Fibroblast of skin of right biceps (primary cell): ENCODE data around the gene LRRC8A.

ENCODE experiments used
- DNase-seq: peaks from one replicate; pipeline ENCODE4 v3.0.0-alpha.2; 2013

The LRRC8A gene

DNA sequence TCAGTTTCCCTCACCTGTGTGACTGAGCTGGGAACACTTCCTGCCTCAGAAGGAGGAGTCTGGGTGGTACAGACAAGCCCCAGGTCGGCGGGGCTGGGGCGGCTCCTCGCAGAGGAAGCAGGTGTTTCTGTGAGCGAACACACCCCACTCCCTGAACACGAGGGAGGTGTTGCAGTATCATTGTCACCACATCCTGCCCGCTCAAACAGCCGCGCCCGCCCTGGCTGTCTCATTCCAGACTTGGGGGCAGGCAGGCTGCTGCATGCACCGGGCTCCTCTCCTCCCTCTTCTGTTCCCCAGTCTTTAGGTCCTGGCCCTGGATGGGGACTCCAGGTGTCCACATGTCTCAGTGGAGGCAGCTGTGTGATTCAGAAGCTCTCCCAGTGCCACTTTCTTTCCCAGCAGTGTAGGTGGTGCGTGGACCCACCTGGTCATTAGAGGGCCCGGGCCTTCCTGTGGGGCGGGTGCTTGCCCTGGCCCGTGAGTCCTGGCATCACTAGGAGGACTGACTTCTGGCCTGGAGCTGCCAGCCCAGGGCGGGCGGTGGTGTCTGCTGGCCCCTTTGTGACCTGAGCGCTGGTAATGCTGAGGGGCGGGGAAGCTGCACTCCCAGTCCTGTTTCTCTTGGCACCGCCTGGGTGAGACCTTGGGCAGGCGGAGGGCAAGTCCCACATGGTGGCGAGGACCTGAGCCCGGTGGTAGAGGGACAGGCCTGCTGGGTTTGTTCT is 20.6 kb downstream of the LRRC8A start:
- DNase-seq: no peak

- no peak for DNase-seq
Observed at GRCh38 chr9:128903079-128903461, 21.1 kb downstream of the LRRC8A start.

GRCh38 chr9:128903871-128904620 is 22.1 kb downstream of the LRRC8A start:
- DNase-seq: peak; percentile 23

- no peak for DNase-seq
Observed at GRCh38 chr9:128905964-128906363, 24.0 kb downstream of the LRRC8A start.

DNA sequence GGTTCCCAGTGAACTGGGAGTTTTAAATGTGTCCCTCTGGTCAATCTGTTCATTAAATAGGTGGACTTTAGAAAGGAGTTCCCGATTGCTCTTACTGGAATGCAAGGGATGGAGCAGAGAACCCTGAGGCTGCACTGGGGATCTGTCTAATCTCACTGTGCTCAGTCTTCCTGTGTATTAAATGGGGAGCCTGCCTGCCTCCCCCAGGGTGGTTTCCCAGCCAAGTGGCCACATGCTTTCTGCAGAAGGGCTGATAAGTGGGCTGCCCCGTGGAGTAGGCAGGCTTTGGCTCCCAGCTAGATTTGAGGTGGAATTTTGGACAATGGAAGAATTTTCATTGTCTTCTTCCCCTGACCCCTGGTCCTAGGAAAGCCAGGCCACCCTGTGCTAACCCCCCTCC is 24.8 kb downstream of the LRRC8A start:
- DNase-seq: no peak

GRCh38 chr9:128908372-128908771 is 26.4 kb downstream of the LRRC8A start:
- no peak for DNase-seq

- no peak for DNase-seq
Observed at GRCh38 chr9:128909859-128910258, 27.9 kb downstream of the LRRC8A start.

- DNase-seq: no peak
Observed at GRCh38 chr9:128910906-128911305, 29.0 kb downstream of the LRRC8A start.

DNA sequence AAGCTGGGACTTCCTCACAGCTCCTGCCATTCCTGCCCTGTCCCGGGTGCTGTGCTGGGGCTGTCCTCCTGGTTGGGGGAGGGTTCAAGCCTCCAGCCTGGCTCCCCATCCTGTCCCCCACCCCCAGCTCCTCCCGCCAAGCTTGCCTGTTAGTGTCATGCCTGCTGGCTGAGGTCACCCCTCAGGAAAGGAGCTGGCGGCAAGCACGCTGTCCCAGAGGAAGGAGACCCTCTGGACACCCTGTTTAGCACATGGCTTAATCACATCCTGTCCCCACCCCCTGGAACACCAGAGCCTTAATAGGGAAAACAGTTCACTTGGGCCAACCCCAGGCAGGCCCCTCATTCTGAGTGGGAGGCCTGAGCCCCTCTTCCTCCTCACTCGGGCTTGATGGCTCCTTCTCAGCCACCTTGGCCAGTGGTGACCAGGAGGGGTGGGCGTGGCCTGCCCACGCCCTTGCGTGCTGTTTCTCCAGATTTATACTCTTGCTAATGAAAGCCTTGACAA is 29.6 kb downstream of the LRRC8A start:
- DNase-seq: peak; percentile 96

DNA sequence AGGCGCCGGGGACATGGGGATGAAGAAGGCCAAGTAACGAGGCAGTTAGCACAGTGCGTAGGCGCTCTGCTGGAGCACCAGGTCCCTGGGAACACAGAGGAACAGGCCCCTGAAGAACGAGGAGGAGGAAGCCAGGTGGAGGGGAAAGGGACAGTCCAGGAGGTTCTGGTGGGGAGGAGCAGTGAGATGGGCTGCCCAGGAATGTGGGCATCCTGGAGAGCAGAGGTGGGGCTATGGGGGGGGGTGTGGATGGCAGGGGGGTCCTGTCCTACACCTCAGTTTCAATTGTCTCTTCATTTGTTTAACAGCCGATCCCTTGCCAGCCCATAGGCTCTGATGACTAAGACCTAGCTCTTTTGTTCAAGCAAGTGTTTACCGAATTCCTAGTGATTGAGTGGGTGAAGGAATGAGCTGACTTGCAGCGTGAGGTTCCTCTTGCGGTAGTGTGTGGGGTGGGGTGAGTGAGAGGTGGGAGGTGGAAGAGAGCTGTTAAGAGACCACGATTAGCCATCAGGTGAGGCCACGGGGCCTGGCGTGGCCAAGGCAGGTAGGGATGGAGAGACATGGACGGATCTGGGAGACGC is 30.4 kb downstream of the LRRC8A start:
- peak; percentile 94 for DNase-seq

DNA sequence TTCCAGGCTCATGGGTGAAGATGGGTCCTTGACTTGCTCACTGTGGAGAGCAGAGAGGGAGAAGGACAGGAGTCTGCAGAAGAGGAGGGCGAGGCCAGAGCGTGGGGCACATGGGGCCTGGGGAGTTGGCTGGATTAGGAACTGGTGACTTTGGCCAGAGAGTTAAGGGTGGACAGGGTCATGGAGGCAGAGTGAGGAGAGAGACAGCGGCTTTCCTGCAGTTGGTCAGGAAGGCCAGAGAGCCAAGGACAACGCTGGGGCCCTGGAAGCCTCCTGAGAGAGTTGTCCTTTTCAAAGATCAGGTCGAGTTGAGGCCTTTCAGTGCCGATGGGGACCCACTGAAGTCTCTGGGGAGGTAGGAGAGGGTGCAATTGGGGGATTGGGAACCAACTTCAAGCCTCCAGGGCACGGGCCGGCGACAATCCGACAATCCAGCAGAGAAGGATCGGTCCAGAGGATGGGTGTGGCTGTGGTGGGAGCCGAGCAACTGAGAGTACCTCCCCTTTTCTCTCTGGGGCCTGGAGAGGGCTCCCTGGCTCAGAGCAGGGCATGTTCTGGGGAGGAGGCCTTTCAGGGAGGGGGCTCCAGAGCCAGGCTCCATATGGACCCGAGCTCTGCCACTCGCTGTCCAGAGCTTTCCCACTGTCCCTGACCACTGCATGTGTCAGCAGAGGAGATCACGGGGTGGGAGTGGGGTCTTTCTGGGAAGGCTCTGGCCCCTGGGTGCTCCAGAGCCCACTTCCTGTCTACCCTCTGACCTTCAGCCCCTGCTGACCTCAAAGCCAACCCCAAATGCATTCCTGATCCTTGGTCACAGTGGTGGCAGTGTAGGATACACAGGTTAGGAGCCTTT is 31.3 kb downstream of the LRRC8A start:
- no peak for DNase-seq

DNA sequence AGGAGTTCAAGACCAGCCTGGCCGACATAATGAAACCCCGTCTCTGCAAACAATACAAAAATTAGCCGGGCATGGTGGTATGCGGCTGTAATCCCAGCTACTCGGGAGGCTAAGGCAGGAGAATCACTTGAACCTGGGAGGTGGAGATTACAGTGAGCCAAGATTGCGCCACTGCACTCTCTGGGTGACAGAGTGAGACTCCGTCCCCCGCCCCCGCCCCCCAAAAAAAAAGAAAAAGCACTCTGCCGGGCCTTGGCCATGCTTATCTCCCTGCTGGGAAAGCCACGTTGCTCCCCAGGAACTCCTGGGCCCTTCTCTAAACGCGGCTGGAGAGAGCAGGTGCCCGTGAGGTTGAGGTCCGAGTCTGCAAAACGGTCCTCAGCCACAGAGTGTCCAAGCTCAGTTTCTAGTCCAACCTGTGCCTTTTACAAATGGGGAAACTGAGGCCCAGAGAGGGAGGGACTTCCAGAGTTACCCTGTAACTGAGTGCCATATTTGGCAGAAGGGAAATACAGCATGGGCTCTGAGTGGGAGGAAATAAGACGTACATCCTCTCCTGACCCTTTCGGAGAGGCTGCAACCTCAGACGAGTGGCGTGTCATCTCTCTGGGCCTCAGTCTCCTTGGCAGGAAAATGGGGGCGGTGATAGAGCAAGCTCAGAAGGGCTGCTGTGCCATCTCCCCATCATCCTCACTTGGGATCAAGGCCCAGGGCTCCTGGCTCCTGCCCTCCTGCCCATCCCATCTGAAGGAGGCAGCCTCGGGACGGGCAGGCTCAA is 32.3 kb downstream of the LRRC8A start:
- no peak for DNase-seq

GRCh38 chr9:128916204-128916603 is 34.3 kb downstream of the LRRC8A start:
- no peak for DNase-seq

DNA sequence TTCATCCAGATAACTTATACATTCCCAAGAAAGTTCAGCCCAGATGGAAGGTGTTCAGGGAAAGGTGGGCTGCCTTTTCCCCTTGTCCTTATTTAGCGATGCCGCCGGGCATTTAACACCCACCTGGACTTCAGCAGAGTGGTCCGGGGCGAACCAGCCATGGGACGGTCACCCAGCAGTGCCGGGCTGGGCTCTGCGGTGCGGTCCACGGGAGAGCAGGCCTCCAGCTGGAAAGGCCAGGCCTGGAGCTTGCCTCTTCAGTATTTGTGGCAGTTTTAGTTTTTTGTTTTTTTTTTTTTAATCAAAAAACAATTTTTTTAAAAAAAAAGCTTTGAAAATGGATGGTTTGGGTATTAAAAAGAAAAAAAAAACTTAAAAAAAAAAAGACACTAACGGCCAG is 34.8 kb downstream of the LRRC8A start:
- no peak for DNase-seq

- peak; percentile 66 for DNase-seq
Observed at GRCh38 chr9:128917151-128917849, 35.4 kb downstream of the LRRC8A start.

DNA sequence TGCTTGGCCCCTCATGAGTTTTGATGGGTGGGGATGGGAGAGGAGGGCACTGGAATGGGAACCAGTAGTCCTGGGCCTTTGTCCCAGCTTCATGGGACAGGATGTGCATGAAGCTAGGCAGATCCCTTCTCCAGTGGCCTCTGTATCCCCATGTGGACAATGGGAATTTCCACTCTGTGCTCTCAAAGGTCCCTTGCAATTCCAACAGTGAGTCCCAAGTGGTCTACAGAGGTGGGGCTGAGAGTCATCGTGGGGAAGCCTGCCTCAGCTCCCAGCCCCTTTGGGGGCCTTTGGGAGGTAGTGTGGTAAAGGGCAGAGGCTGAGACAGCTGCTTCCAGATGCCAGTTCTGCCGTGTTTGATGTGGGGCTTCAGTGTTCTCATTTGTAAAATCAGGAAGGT is 37.0 kb downstream of the LRRC8A start:
- no peak for DNase-seq

DNA sequence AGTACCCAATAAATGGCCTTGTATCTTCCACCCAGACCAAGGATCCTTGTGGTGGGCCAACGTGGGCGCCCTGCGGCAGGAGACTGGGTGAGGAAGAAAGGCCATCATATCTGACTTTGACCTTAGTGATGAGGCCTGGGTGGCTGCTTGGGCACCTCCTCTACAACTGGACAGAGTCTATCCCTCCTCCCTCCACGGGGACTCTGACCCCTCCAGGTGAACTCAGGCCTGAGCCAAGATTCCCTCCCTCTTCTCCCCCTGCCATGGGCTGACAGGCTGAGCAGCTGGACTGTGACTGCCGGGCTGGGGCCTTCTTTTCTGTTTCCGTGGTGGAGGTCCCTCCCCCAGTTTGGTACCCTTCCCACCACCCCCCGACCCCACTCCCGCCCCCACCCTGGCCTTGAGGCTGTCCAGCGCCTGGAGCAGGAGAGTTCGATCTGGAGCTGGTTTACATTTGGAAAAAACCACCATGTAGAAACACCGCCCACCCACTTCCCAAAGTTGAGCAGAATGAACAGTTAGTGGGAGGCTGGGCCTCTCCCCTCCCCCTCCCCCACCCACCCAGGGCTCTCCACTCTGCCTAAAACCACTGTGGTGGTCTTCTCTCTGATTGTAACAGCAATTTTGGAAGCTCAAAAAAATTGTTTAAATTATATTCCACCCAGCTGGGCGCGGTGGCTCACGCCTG is 37.6 kb downstream of the LRRC8A start:
- no peak for DNase-seq

DNA sequence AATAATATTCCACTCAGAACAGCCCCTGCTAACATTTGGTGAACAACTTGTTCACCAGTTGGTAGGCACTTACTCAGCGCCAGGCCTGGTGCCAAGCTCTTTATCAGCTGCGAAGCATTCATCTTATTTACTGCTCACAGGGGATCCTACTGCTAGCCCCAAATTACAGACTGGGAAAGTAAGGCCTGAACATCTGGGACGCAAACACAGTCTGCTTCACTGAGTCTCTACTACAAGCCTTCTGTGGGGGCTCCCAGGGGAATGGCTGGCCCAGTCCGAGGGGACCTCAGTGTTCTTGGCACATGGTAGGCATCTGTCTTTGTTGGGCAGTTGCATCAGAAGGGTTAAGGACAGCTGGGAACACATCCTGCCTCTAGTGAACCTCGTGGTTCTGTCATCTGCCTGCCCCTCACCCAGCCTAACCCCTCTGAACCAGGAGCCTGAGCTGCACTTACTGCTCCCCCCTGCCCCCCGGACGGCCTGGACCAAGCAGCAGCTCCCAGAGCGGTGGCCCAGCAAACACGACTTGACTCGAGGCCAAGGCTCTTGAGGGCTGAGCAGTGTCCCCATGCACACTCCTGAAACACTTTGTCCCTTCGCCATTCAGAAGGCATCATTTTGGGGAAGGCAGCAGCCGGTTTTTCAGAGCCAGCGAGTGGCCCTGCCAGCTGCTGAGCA is 38.6 kb downstream of the LRRC8A start, which contains the start of gene PHYHD1:
PHYHD1 (plus strand) TSS at position 602 of the 678 bp plus-strand sequence. CDS start 1,342 bp downstream, outside the sequence.
- DNase-seq: peak; percentile 73

- DNase-seq: peak; percentile 77
Observed at GRCh38 chr9:128921881-128922763, 40.2 kb downstream of the LRRC8A start.
